ENCODE measurements around the gene MAP4K2.

Gene MAP4K2

GRCh38 chr11:64766881-64767280 lies 36.1 kb downstream of the MAP4K2 start:
- TF ChIP-seq CTCF (IDR thresholded peaks at IDR 0.05; ENCODE audit: low read depth, low read length, missing control alignments) = no peak

GRCh38 chr11:64765851-64766665 lies 37.0 kb downstream of the MAP4K2 start:
- TF ChIP-seq CTCF (IDR thresholded peaks at IDR 0.05; ENCODE audit: low read depth, low read length, missing control alignments) = no peak
- H3K4me3 ChIP-seq (replicated peaks; ENCODE audit: low read depth, low read length) = no peak overlapping the region

More at GRCh38 chr11:64766881-64767280, 36.1 kb downstream of the MAP4K2 start:
- DNase-seq (ENCODE audit: extremely low read depth, low read depth) = no peak
- H3K4me3 ChIP-seq (replicated peaks; ENCODE audit: low read depth, low read length) = no peak overlapping the region

GRCh38 chr11:64765291-64765850 lies 37.6 kb downstream of the MAP4K2 start:
- no peak overlapping the region for H3K4me3 ChIP-seq (replicated peaks; ENCODE audit: low read depth, low read length)
- TF ChIP-seq CTCF (IDR thresholded peaks at IDR 0.05; ENCODE audit: low read depth, low read length, missing control alignments) = peak; percentile 20
- no peak for DNase-seq (ENCODE audit: extremely low read depth, low read depth)

More at GRCh38 chr11:64765851-64766665, 37.0 kb downstream of the MAP4K2 start:
- DNase-seq (ENCODE audit: extremely low read depth, low read depth) = no peak

- H3K4me3 ChIP-seq (replicated peaks; ENCODE audit: low read depth, low read length) = no peak overlapping the region
- TF ChIP-seq CTCF (IDR thresholded peaks at IDR 0.05; ENCODE audit: low read depth, low read length, missing control alignments) = no peak
- no peak for DNase-seq (ENCODE audit: extremely low read depth, low read depth)
These were observed 38.3 kb downstream of the MAP4K2 start for GRCh38 chr11:64764753-64765152.

GRCh38 chr11:64764040-64764611 lies 38.9 kb downstream of the MAP4K2 start:
- TF ChIP-seq CTCF (IDR thresholded peaks at IDR 0.05; ENCODE audit: low read depth, low read length, missing control alignments) = no peak
- no peak overlapping the region for H3K4me3 ChIP-seq (replicated peaks; ENCODE audit: low read depth, low read length)

GRCh38 chr11:64763526-64764039 lies 39.4 kb downstream of the MAP4K2 start:
- no peak for DNase-seq (ENCODE audit: extremely low read depth, low read depth)
- H3K4me3 ChIP-seq (replicated peaks; ENCODE audit: low read depth, low read length) = no peak overlapping the region
- TF ChIP-seq CTCF (IDR thresholded peaks at IDR 0.05; ENCODE audit: low read depth, low read length, missing control alignments) = no peak

More at GRCh38 chr11:64764040-64764611, 38.9 kb downstream of the MAP4K2 start:
- no peak for DNase-seq (ENCODE audit: extremely low read depth, low read depth)
